H54 (cell line): ENCODE results near the gene GMFB.

Source experiments
- DNase-seq: peaks from one replicate; pipeline ENCODE4 v3.0.0; 2011; ENCODE audit warnings: low spot score, mixed read lengths; ENCODE audit not compliant: insufficient read length
- FAIRE-seq: peaks from 3 replicates; lab custom pipeline; 2011; peaks lifted over from hg19 to GRCh38; lab: Jason Lieb, UNC
- POLR2A ChIP-seq: IDR thresholded peaks from 2 replicates; pipeline ENCODE4 v1.6.1; 2011; ENCODE audit warnings: low read depth, mild to moderate bottlenecking, low read length

Gene GMFB

DNA sequence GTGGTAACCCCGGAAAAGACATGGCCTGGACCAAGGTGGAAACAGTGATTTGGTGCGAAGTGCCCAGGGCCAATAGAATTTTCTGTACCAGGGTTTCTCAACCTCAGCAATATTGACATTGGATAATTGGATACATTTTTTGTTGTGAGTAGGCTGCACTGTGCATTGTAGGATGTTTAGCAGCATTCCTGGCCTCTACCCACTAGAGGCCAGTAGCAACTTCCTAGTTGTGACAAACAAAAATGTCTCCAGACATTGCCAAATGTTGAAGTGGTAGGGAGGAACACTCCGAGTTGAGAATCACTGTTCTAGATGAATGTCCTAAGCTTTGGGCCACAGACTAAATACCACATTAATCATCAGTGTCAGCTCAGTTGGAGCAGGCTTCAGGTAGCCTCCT, 14.7 kb upstream of the GMFB start:
- TF ChIP-seq POLR2A: no peak
- FAIRE-seq: peak; percentile 58
- no peak for DNase-seq

DNA sequence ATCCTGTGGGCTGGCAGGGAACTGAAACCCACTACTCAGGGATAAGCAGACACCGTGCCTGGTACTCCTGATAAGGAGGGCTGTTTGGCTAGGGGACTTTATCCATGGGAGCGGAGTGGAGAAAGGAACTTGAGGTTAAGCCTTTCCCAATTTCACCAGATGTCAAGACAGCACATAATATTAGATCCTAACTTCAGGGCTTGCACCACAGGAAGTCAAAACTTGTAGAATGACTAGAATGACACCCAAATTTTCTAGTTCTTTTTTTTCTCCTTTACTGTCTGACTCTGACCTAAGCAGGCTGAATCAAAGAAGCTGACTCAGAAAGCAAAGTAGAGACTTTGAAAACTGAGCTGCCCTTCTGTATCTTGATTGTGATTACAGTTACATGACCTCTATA, 13.8 kb upstream of the GMFB start:
- no peak for TF ChIP-seq POLR2A
- DNase-seq: no peak
- no peak for FAIRE-seq

DNA sequence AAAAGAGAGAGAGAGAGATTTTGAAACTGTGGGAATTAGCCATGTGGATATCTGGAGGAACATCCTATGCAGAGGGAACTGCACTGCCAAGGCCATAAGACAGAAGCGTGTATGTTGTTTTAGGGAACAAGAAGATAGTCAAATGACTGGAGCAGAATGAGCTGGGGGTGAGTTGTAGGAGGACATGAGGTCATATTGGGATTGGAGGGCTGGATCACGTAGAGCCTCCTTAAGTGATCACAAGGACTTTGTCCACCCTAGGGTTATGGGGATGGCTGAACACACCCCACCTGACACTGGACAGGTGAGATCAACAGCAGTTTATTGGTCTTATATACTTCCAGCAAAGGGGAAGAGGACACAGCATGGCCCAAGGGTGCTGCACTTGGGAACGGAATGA, 12.7 kb upstream of the GMFB start:
- FAIRE-seq (no peak), DNase-seq (no peak)
- no peak for TF ChIP-seq POLR2A

DNA sequence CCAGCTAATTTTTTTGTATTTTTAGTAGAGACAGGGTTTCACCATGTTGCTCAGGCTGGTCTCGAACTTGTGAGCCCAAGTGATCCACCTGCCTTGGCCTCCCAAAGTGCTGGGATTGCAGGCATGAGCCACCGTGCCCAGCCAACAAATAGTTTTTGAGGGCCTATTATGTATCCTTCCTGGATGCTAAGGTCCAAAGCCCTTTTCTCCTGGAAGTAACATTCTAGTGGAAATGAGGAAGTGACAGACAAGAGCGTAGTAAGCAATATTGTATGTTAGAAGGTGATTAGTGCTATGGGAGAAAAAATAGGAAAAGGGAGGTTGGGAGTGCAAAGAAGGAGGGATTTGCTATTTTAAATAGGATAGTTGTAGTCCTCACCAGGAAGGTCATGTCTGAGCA, 12.0 kb upstream of the GMFB start:
- FAIRE-seq: no peak
- no peak for DNase-seq
- TF ChIP-seq POLR2A: no peak

DNA sequence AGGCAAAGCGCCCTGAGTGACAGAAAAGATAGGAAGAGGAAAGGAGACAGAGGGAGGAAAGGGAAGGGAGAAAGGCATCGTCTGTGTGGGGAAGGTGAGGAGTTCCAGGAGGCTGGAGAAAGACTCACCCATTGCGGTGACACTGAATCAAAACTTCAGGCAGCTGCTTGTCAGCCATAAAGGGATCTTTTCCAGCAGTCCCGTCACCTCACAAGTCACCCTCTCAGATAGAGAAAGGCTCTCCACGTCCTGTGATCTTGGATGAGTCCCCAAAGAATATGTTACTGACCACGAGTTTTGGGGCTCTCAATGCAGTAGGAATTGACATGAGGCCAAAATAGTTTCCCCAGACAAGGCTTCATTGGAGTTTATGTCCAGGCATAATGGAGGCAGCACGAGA, 9.8 kb upstream of the GMFB start:
- TF ChIP-seq POLR2A: no peak
- FAIRE-seq (no peak), DNase-seq (no peak)

DNA sequence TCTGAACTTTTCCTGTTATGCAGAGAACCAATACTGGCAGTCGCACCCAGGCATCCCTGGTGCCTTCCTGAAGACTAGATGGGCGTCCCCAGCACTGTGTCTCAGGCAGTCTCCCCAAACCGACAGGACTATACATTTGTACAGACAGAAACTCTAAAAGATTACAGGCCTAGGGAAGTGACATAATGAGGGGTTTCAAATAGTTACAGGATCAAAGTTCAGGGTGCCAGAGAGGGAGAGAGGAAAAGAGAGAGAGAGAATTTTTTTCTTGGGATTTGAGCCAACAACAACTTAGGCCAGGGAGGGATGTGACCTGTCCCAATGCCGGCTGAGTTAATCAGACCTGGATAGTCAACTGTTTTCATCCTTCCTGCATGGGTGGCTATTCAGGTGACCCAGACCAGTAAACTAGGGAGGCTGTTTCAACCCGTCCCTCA, 9.3 kb upstream of the GMFB start:
- FAIRE-seq (no peak), DNase-seq (no peak)
- no peak for TF ChIP-seq POLR2A

DNA sequence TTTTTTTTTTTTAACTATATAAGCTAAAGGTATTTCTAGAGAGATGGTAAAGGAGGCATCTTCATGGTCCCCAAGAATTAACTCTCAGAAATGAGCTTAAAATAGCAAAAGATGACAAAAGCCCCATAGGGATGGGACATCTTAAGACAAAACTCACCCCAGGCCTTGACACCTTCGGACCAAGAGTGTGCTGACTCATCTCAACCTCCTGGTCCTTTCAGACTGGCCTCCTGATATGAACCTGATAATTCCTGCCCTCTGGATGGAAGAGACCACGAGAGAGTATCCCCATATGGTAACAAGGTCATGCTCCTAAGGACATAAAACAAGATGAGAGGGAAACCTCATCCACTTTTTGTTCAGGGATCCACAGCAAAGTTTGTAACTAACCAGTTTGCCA, 8.4 kb upstream of the GMFB start:
- FAIRE-seq (no peak), DNase-seq (no peak)
- TF ChIP-seq POLR2A: no peak

DNA sequence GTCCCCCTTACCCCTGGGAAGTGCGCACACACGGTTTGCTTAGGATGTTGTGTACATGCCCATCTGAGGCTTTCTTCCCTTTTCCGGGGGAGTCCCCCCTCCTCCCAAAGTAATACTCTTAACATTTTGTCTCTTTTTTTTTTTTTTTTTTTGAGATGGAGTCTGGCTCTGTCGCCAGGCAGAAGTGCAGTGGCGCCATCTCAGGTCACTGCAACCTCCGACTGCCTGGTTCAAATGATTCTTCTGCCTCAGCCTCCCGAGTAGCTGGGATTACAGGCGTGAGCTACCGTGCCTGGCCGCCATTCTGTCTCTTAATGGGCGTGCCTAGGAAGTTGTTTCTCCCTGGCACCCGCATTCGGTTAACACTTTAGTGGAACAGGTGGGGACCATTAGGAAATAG, 4.5 kb upstream of the GMFB start:
- no peak for TF ChIP-seq POLR2A
- DNase-seq: no peak
- FAIRE-seq: no peak

DNA sequence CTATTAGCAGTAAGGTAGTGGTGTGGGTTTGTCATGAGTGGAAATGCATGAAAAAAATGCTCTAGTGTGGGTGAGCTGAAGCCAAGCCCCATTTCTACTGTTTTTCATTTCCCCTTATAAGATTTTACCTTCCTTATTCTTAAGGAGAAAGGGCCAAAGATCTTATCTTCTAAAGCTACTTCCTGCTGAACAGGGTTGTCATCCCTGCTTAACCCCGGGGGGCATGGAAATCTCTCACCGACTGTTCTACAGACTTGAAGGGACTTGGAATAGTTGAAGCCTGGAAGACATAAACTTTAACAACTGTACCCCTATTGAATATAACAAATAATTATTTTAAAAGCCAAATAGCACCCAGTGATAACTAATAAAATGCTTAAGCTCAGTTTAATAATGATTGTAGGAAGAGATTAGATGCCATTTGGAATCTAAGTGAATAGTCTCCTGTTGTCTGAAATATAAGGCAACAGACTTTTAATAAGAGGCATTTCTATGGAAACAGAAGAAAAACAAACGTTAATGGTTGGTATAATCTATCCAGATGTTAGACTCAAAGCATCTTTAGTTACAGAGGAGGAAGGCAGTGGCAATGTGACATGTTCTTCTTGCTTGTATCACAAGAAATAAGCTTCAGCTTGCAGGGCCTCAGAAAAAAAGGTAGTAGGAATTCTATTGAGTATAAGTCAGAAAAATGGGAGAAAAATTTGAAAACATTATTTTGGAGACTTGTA, 1.8 kb upstream of the GMFB start:
- TF ChIP-seq POLR2A: no peak
- FAIRE-seq (no peak), DNase-seq (no peak)

DNA sequence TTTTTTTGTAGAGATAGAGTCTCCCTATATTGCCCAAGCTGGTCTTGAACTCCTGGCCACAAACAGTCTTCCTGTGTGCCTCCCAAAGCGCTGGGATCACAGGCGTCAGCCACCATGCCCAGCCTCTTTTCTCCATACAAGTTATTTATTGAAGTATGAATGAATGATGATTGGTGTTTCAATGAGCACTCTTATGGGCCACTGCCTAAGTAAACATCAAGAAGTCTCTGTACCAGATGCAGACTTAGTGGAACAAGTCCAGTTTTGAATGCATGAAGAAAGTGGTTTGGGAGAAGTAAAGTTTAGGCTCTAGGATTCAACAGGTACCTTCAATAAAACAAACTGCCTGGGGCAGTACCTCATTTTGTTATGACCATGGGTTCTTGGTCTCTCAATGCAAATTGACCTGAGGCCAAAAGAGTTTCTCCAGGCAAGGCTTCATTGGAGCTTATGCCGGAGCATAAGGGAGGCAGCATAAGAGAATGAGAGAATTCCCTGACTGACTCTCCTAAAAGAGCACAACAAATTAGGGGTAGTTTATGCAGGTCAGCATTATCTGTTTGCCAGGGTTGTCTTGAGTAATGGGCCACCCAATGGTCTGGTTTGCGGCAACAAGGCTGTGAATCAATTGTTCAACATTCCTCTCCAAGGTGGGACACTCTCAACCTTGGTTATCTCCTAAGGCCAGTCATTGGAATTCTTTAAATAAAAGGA, 1.1 kb upstream of the GMFB start:
- TF ChIP-seq POLR2A: no peak
- no peak for DNase-seq
- FAIRE-seq: no peak

DNA sequence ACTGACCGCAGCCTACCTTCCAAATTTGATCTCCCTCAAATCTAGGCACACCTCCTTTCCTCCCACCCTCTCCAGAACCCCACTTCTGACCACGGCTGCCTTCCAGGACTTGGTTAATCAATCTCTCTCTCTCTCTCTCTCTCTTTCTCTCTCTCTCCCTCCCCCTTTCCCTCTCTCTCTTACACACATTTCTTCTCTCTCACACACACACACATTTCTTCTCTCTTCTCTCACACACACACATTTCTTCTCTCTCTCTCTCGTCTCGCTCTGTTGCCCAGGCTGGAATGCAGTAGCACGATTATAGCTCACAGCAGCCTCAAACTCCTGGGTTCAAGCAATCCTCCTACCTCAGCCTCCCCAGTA, 521 bp upstream of the GMFB start:
- FAIRE-seq (peak; percentile 23), DNase-seq (no peak)
- TF ChIP-seq POLR2A: no peak

DNA sequence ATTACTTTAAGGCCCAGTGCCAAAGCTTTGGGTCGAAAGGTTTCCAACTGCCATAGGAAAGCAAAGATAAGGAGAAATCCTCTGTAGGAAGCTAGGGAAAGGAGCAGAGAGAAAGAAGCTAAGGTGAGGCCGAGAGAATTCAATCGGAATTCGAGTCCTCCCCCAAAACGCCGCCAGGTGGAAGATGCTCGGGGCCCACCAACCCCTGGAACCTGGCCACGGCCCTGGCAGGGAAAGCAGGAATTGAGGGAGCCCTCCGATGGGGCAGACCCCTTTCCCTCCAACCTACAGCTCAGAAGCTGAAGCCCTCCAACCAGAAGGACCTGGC, 498 bp downstream of the GMFB start:
- no peak for TF ChIP-seq POLR2A
- FAIRE-seq (no peak), DNase-seq (no peak)

DNA sequence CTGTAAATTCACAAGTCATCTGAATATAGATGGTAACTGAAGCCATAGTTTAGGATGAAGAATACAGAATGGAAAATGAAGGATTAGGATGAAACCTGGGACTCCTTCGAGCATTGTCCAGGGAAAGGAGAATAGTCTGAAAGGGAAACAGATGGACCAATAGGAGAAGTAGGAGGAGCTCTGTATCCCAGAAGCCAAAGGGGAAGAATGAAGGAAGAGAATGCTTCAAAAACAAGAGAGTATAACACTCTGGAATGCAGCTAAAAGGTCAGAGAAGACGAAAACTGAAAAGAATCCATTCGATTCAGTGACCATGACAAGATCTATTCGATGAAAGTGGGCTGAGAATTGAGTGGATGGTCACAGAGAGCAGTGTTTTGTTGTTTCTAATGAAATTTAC, 1.0 kb downstream of the GMFB start:
- FAIRE-seq (peak; percentile 69), DNase-seq (peak; percentile 26)
- no peak for TF ChIP-seq POLR2A

DNA sequence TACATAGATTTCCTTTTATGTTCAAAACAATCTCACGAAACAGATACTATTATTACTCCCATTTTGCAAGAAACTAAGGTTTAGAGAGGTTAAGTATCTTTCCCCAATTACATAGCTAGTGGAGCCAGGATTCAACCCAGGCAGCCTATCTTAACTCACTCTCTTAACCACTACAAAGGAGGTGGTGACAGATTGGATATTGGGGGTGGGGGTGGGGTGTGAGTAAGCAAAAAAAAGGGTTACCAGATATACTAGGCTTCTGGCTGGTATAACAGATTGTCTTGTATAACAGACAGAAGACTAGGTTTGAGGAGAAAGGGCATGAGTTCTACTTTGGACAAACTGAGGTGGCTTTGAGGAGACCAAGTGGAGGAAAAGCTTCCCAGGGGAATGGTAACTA, 2.1 kb downstream of the GMFB start:
- no peak for DNase-seq
- FAIRE-seq: no peak
- TF ChIP-seq POLR2A: no peak

DNA sequence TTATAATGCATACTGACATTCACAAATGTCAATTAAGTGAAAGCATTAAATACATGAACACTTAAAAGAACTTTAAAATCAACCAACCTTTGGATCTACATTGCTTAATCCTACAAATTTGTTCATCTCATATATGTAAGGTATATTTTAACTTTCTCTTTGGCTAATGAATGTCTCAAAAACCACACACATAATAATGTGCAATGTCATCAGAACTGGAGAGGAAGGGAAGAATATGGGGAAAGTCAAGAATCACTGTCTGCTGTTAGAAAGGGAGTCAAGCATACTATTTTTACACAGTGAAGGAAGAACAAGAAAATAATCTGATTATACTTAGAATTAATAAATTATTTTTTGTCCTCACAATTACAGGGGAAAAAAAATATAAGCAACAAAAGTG, 4.9 kb downstream of the GMFB start:
- FAIRE-seq (no peak), DNase-seq (no peak)
- no peak for TF ChIP-seq POLR2A

DNA sequence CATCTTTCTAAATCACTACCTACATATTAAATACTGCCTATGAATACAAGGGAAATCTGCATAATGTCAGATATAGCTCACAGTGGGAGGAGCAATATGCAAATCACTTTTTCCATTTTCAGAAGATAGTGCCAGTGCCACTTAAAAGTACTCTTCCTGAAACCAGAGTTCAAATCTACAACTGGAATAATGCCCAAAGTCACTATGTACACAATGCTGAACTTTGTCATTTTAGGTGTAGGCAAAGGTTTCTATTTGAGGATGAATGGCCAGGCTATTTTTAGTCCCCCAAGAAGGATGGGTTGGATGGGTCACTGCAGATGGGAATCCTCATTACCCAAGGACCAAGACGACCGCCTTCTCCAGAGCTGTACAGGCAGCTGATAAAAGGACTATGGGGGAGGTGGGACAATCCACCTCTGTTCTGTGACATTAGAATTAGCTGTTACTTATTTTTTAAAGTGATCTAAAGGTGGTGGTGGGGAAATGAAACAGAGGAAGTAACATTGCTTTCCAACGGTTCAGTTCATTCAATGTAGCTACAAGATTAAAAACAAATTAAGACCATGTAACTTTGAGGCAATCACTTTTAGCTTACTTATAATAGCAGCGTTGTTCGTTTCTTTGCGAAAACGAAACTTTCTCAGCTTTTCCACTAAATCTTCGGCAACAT, 5.6 kb downstream of the GMFB start:
- TF ChIP-seq POLR2A: no peak
- FAIRE-seq (peak; percentile 11), DNase-seq (no peak)
